H1 (cell line): ENCODE data around the gene UBE2M. TPM values are rescaled to one million over a fixed set of nuclear protein-coding genes. Genes with fewer than 3 reads are reported as not detected.

Experiments
- CBX8 ChIP-seq: fragments of 300-800, 300-1000 bp; sonication (generic); IDR thresholded peaks from 2 replicates; pipeline ENCODE4 v1.7.1; 2016; ENCODE audit warnings: low read depth, low read length, borderline replicate concordance
- CHD1 ChIP-seq: IDR thresholded peaks from 2 replicates; pipeline ENCODE4 v1.6.1; 2012; ENCODE audit warnings: low read depth, low read length, improper control_type of control experiment
- EZH2 ChIP-seq: fragments of 200-600 bp; sonication (generic); IDR thresholded peaks from 2 replicates; pipeline ENCODE4 v1.7.1; 2012; ENCODE audit warnings: low read depth, mild to moderate bottlenecking, moderate library complexity, low read length, inconsistent platforms; ENCODE audit not compliant: severe bottlenecking
- HDAC2 ChIP-seq, 2 experiments: fragments of 300-600 bp in 1 of 2; sonication (generic) in 1 of 2; IDR thresholded peaks; 2 replicates each; pipeline ENCODE4 v1.6.1; 2011 to 2012; ENCODE audit warnings: low read depth in 2 of 2, low read length in 2 of 2, mild to moderate bottlenecking in 2 of 2, moderate library complexity in 2 of 2, borderline replicate concordance in 1 of 2, inconsistent platforms in 1 of 2
- SP4 ChIP-seq: IDR thresholded peaks from 2 replicates; pipeline ENCODE4 v1.6.1; 2012; ENCODE audit warnings: low read length, inconsistent platforms
- USF2 ChIP-seq: IDR thresholded peaks from 2 replicates; pipeline ENCODE4 v1.6.1; 2011; ENCODE audit warnings: low read length, improper control_type of control experiment
- YY1 ChIP-seq: IDR thresholded peaks from 2 replicates; pipeline ENCODE4 v1.6.1; 2011; ENCODE audit warnings: low read depth, mild to moderate bottlenecking, low read length
- polyA plus RNA-seq, 7 experiments: library from polyadenylated mRNA; depleted of rRNA in 3 of 7; stranded (reverse) in 5 of 7; unstranded in 2 of 7; fragments of >200 nt in 5 of 7; fragments of 200-250 nt in 2 of 7; gene quantifications; 1 replicate in 5 of 7; 2 replicates in 1 of 7; 4 replicates in 1 of 7; pipeline versions ENCODE4 v1.2.1 to v1.2.3, GENCODE V29; 2011 to 2013; ENCODE audit warnings: missing spikeins in 2 of 7, mixed read lengths in 2 of 7
- total RNA-seq: library from RNA; stranded (reverse); fragmentation: NEBNext Ultra II Directional; extraction: Animal tissue kit (Norgen Biotek cat#: 25700); gene quantifications from 2 replicates; pipeline ENCODE4 v1.2.1, GENCODE V29; 2021
- TF ChIP-seq, protein P1 (sequence below), 3 experiments: IDR thresholded peaks; 1 replicate in 2 of 3; 2 replicates in 1 of 3; pipeline versions ENCODE4 v1.5.1 to v1.6.1; 2011; ENCODE audit warnings: low read length in 3 of 3, mild to moderate bottlenecking in 3 of 3, inconsistent platforms in 2 of 3, low read depth in 1 of 3, moderate library complexity in 1 of 3; ENCODE audit not compliant: insufficient read depth in 1 of 3; ENCODE audit errors: control extremely low read depth in 1 of 3

Gene UBE2M
- total and polyA plus RNA-seq, 2 of the 8 experiments (the other 6 are each of a cell fraction or from before 2014, with no cell fraction given) = 93.8 to 114 TPM

- no peak for TF ChIP-seq HDAC2 (IDR thresholded peaks at IDR 0.05; ENCODE audit: borderline replicate concordance in 1 of 2, low read depth in 2 of 2, low read length in 2 of 2)
- TF ChIP-seq, protein P1, sequence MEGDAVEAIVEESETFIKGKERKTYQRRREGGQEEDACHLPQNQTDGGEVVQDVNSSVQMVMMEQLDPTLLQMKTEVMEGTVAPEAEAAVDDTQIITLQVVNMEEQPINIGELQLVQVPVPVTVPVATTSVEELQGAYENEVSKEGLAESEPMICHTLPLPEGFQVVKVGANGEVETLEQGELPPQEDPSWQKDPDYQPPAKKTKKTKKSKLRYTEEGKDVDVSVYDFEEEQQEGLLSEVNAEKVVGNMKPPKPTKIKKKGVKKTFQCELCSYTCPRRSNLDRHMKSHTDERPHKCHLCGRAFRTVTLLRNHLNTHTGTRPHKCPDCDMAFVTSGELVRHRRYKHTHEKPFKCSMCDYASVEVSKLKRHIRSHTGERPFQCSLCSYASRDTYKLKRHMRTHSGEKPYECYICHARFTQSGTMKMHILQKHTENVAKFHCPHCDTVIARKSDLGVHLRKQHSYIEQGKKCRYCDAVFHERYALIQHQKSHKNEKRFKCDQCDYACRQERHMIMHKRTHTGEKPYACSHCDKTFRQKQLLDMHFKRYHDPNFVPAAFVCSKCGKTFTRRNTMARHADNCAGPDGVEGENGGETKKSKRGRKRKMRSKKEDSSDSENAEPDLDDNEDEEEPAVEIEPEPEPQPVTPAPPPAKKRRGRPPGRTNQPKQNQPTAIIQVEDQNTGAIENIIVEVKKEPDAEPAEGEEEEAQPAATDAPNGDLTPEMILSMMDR (IDR thresholded peaks at IDR 0.05; ENCODE audit: control extremely low read depth in 1 of 3, insufficient read depth in 1 of 3, low read depth in 1 of 3, low read length in 3 of 3) = no peak
- TF ChIP-seq USF2 = no peak; the same call in 1 of the 2 replicates
- TF ChIP-seq YY1 = 0 out of 2 replicates have a peak, but pooled peaks have one; percentile 12
- TF ChIP-seq CHD1 = no peak
- TF ChIP-seq CBX8 = no peak
- no peak for TF ChIP-seq SP4
- no peak for TF ChIP-seq EZH2
These were observed 3.7 kb downstream of the UBE2M start, which contains the start of gene CHMP2A (continued) for GRCh38 chr19:58554494-58555368.
